ENCODE results near the gene FNDC3B.
"Not testable (repeated sequence)": the region's sequence is repeated elsewhere in the genome, so short reads cannot be mapped to it uniquely, and the experiment has no call there.

The FNDC3B gene

DNA sequence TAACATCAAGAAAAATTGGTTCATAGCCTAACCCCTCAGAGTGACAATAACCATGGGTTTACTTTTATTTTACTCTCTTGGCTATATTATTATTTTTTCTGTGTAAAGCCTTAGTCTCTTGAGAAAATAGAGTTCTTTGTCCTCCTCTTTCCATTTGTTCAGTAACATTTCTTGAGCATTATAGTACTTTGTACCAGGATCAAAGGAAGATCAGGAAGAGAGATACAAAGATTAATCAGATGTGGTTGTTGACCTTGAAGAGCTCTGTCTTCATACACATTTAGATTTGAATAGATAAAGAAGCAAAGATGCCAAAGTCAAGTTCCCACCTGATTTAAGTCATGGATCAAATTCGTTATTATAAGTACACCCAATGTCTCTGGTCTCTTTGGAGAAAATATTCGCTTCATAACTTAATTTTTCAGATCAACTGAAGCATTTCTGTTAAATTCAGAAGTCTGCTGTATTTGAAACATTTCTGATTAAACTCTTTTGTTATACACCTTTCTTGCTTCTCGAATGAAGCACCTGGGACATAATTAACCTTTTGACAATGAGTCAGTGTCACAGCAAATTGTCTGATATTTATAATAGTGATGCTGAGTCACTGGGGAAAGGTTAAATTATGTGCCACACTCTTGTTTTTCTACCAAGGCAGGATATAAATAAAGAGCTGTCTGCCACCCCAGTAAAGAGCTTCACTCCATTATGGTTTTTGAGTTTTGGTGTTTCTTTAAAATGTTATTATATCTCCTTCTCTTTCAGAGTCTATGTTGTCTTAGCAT, 308.7 kb downstream of the FNDC3B start:
- no peak for DNase-seq

DNA sequence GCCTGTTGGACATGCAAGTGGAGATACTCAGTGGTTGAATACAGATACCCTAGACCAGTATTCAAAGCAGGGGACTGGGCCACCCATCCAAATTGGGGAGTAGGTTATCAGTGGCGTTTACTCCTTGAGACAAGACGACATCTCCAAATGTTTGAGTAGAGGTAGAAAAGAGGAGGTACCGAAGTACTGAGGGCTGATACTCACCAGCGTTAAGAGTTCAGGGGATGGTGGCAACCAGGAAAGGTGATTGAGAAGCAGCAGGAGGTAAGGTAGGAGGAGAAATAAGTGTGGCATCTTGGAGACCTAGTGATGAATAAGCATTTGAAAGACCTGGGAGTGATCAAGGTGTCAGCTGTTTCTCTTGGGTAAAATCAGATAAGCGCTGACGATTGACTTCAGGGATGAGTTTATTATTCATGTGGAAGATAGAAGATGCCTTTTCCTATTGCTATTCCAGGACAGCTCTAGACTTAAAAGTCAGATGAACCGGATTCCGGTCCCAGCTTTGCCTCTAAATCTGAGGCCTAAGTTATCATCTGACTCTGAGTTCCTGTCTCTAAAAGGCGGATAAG, 312.6 kb downstream of the FNDC3B start:
- DNase-seq, result no peak

- DNase-seq, result no peak
Observed at GRCh38 chr3:172352786-172353185, 313.4 kb downstream of the FNDC3B start.

DNA sequence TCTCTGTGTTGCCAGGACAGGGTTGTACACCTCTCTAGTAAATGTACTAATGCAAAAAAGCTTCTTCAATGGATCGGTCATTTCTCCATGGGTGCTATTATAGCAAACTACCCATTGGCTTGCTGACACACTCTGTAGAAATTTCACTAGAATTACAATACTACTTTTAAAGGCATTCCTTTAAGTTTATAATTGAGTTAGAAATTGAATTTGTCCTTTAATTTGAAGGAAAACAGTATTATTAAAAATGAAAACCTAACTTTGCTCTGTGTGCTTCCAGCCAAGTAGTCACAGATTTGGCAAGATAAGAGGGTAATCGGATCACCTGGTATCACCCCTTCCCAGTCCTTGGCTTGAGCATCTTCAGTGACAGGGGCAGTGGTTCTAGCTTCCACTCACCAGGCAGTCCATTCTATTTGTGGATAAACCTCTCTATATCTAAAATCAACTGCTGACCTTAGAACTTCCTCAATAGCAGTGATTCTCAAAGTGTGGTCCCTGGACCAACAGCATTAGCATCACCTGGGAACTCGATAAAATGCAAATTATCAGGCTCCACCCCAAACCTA, 315.6 kb downstream of the FNDC3B start:
- no peak for DNase-seq

- no peak for DNase-seq
Observed at GRCh38 chr3:172355836-172356235, 316.5 kb downstream of the FNDC3B start.

- DNase-seq, result no peak
Observed at GRCh38 chr3:172356427-172356826, 317.0 kb downstream of the FNDC3B start.

DNA sequence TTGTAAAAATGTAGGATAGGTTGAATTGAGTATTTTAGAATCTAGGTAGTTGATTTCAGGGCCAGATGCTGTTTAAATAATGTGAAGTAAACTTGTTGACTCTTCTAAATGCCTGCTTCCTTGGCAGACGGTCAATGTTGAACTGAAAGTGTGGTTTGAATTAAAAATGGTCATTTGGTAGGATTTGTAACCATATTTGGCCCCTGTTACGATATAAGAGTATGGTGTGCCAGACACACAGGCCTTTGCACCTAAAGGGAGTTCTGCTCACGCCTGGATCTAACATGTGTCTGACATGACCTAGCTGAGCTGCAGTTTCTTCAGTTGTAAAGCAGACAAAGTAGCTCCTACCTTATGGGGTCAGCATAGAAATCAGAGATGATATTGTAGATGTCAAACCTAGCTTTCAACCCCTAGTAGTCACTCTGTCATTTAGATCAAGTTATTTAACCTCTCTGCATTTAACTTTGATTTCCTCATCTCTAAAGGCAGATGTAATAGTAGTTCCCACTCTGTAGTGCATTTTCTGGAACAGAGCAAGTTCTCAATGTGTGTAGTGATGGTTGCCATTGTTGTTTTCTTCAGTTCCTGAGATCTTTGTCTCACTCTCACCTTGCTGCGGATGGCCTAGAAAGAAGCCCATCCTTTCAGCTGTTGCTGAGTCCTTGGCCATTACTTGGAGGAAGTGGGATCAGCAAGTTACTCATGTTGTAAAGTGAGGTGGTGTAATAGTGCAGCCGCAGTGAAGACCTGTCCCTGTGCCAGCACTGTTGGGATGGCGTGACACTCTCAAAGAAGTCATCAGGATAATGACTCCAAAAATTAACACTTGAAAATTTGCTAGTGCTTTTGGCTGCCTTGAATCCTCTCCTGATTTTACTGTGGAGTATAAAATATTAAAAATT, 318.7 kb downstream of the FNDC3B start:
- no peak for DNase-seq

- DNase-seq, result no peak
Observed at GRCh38 chr3:172359231-172359630, 319.9 kb downstream of the FNDC3B start.

DNA sequence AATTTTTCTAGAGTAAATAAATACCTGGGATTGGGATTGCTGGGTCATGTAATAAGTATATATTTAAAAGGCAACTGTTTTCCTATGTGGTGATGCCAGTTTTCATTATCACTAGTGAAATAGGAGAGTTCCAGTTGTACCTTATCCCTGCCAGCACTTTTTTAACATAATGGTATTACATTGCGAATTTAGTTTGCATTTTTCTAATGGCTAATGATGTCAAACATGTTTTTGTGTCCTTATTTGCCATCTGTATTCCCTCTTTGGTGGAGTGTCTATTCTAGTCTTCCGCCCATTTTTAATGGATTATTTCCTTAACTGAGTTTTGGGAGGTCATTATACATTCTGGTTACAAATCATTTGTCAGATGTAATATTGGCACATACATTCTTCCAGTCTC, 320.6 kb downstream of the FNDC3B start:
- DNase-seq, result no peak

GRCh38 chr3:172362583-172362982, 323.2 kb downstream of the FNDC3B start:
- DNase-seq, result no peak

GRCh38 chr3:172364374-172365027, 325.1 kb downstream of the FNDC3B start:
- DNase-seq, result no peak

DNA sequence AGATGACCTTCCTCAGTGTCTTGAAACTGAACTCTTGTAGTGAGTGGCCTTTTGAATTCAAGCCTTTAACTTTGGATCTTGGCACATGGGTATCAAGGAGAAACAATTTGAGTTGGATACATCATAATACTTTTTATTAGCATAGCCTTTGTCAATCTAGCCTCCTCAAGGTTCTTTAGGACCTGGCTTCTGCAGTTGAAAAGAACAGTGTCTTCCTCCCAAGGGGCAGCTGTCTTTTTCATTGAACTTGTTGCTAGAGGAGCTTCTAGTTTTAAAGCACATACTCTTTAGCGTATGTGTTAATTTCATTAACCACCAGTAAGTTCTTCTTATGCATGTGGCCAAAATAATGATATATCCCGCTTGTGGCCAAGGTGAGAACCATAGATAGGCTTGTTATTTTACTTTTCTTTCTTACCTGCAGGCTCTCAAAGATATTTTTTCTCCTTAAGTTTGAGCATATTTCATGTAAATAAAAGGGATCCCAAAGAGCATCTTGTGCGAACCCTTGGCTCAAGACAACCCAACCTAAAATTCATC, 325.7 kb downstream of the FNDC3B start:
- DNase-seq, result no peak

- DNase-seq, result no peak
Observed at GRCh38 chr3:172367205-172368105, 328.1 kb downstream of the FNDC3B start.

- not testable (repeated sequence) for DNase-seq
Observed at GRCh38 chr3:172368556-172368955, 329.2 kb downstream of the FNDC3B start.

- no peak for DNase-seq
Observed at GRCh38 chr3:172369590-172370259, 330.3 kb downstream of the FNDC3B start.

DNA sequence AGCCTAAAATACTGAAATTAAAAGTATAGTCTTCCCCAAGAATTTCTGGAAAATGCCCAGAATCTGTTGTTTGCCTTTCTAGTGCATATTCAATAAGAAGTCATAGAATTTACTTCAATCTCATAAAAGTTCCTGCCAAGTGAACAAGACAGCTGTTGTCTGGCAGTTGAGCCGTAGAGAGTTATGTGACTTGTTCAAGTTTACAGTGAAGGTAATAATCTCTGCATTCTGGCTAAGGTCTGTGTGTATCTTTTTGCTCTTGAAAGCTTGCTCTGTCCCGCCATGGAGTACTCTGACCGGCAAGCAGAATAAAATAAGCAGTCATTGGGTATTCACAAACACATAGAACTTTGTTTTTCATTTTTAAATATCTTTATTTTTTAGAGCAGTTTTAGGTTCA, 331.0 kb downstream of the FNDC3B start:
- no peak for DNase-seq

GRCh38 chr3:172371544-172371943, 332.2 kb downstream of the FNDC3B start:
- no peak for DNase-seq

- DNase-seq, result no peak
Observed at GRCh38 chr3:172372895-172373294, 333.5 kb downstream of the FNDC3B start.

DNA sequence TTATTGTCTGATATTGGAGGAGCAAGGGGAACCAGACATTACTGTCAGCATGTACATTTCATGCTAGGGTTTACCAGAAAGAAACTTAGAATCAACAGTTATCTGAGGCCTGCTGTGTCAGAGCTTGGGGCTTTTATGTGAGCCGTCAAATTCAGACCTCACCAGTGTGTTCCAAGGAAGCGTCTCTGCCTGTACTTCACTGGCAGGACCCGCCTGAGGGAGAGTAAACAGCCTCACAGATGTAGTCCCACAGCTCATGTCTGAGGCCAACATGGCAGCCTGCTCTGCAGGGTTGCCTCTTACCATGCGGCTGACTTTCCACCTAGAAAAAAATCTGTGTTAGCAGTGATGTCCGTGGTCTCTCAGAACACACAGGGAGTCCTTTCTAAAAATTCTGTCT, 334.5 kb downstream of the FNDC3B start:
- DNase-seq, result no peak

GRCh38 chr3:172375206-172375850, 335.9 kb downstream of the FNDC3B start:
- no peak for DNase-seq

Data from T-helper 1 cell (primary cell).